Fibroblast of mammary gland (primary cell): ENCODE results near the gene CFAP92.

ENCODE experiments used
- DNase-seq: peaks from one replicate; pipeline ENCODE4 v3.0.0-alpha.2; 2010; ENCODE audit warnings: low read depth
- H3K4me3 ChIP-seq: 2 replicates; pipeline ENCODE4 v1.5.1; 2011; ENCODE audit warnings: low read depth, mild to moderate bottlenecking, low read length, moderate library complexity; ENCODE audit not compliant: control insufficient read depth
- TF ChIP-seq, protein P1 (sequence below): conservative IDR thresholded peaks from 2 replicates; pipeline ENCODE4 v1.5.1; 2011; ENCODE audit warnings: low read depth, low read length, inconsistent platforms; ENCODE audit not compliant: control insufficient read depth, insufficient read depth

The CFAP92 gene

GRCh38 chr3:128973988-128974564 lies 19.8 kb downstream of the CFAP92 start:
- no peak for DNase-seq
- no peak overlapping the region for H3K4me3 ChIP-seq
- TF ChIP-seq, protein P1, sequence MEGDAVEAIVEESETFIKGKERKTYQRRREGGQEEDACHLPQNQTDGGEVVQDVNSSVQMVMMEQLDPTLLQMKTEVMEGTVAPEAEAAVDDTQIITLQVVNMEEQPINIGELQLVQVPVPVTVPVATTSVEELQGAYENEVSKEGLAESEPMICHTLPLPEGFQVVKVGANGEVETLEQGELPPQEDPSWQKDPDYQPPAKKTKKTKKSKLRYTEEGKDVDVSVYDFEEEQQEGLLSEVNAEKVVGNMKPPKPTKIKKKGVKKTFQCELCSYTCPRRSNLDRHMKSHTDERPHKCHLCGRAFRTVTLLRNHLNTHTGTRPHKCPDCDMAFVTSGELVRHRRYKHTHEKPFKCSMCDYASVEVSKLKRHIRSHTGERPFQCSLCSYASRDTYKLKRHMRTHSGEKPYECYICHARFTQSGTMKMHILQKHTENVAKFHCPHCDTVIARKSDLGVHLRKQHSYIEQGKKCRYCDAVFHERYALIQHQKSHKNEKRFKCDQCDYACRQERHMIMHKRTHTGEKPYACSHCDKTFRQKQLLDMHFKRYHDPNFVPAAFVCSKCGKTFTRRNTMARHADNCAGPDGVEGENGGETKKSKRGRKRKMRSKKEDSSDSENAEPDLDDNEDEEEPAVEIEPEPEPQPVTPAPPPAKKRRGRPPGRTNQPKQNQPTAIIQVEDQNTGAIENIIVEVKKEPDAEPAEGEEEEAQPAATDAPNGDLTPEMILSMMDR = no peak

DNA sequence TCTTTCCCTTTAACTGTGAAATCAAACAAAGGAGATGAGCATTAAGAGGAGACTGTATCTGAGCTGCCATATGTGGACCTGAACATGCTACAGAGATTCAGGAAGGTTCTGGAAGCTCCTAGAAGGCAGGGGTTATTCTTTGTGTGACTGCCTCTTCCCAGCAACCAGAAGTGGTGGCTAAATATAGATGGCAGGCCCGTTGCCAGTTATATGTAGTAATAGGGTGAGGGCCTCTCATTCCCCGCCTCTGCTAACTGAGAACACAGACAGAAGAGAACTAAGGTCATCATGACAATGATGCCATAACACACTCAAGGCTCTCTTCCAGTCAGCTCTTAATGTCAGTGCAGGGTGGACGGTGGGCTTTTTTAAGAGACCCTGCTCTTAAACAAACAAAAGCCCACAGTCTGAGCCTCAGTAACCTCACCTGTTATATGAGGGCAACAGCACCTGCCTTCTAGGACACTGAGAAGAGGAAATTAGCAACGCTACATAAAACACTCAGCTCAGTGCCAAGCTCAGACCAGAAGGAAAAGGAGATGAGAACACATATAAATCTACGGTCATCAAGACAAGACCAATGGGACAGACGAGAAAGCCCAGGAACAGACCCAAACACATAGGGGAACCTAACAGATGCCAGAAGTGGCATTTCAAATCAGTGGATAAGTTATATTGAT lies 22.3 kb downstream of the CFAP92 start:
- no peak overlapping the region for H3K4me3 ChIP-seq
- peak; percentile 50 for DNase-seq
- TF ChIP-seq, protein P1 = no peak

GRCh38 chr3:128970740-128971047 lies 23.2 kb downstream of the CFAP92 start:
- no peak overlapping the region for H3K4me3 ChIP-seq
- TF ChIP-seq, protein P1 = no peak
- DNase-seq = no peak

DNA sequence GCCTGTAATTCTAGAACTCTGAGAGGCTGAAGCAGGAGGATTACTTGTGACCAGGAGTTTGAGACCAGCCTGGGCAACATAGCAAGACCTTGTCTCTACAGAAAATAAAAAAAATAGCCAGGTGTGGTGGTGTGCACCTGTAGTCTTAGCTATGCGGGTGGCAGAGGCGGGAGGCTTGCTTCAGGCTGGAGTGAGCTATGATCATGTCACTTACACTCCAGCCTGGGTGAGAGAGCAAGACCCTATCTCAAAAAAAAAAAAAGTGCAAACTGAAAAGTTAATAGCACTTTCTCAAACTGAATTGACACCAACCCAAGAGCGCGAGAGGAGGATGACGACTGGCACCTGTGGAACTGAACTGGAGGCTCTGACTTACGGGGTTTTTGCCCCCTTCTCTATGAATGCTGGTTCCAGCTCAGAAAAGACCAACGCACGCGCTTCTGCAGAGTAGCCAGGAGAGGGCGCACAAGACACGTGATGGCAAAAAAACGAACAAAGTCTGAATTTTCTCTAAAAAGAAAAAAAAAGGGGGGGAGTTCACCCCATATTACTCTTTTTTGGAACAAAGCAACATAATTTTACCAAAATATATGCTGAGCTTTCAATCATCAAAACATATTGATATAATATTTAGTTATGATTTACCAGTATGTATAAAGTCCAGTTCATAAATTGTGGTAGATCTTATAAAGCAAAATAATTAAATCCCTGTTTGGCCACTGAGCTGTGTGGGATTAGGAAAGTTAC lies 23.7 kb downstream of the CFAP92 start:
- H3K4me3 ChIP-seq = no peak overlapping the region
- peak; percentile 42 for DNase-seq
- TF ChIP-seq, protein P1 = peak; percentile 95

GRCh38 chr3:128967748-128968355 lies 26.0 kb downstream of the CFAP92 start:
- DNase-seq = no peak
- TF ChIP-seq, protein P1 = no peak
- no peak overlapping the region for H3K4me3 ChIP-seq

DNA sequence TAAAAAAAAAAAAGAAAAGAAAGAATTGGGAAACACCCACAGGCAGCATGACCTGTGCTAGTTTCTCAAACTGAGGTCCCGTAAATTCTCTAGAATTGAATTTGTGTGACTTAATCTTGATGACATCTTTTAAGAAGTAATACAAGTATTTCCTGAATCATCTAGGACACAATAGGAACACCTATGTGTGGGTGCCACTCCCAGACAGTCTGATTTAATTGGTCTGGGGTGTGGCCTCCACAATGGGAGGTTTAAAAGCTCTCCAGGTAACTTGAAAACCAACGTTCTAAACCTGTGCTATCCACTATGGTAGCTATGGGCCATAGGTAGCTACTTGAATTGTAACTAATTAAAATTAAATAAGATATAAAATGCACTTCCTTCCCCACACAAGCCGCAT lies 28.1 kb downstream of the CFAP92 start:
- no peak for DNase-seq
- H3K4me3 ChIP-seq = no peak overlapping the region
- TF ChIP-seq, protein P1 = no peak
